Glomerular visceral epithelial cell (primary cell): ENCODE results near the gene TMEM215.

Experiments
- DNase-seq: peaks from one replicate; pipeline ENCODE4 v3.0.0-alpha.2; 2016; ENCODE audit errors: extremely low spot score

The TMEM215 gene

DNA sequence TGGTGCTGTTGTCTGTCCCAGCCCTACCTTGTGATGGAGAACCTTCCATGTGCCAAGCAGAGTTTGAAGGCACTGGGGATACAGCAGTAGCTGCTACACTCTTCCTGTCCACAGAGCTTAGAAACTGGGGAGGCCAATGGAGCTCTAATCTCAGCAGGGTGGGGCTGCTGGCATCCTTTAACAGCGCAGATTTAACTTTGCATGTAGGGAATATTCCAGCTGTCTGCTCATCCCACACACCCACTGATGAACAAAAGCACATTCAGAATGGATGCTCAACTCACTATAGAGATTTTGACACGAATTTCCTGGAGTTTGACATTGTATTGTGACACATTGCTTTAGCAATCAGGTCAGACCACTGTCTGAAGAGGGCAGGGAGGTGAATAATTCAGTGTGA is 49.0 kb downstream of the TMEM215 start:
- no peak for DNase-seq
